OCI-LY7 (cell line): ENCODE measurements around the gene WDR54. TPM values are rescaled to one million over a fixed set of nuclear protein-coding genes. Genes with fewer than 3 reads are reported as not detected.

Experiments used
- BruUV-seq: library from RNA; stranded (reverse); fragments of 400-500 nt; replicated peaks from 2 replicates; lab custom pipeline; 2021; lab: Mats Ljungman, UMichigan
- CTCF ChIA-PET: fragments of 300-600 bp; sonication (Branson Sonifier 250); formaldehyde crosslinking; loops from one replicate; lab custom pipeline; 2022; ENCODE audit warnings: antibody characterized with exemption; ENCODE audit not compliant: unreplicated experiment; lab: Charles Lee
- POLR2A ChIA-PET: fragments of 300-600 bp; sonication (Branson Sonifier 250); formaldehyde crosslinking; loops from one replicate; lab custom pipeline; 2022; ENCODE audit warnings: antibody characterized with exemption; lab: Charles Lee
- DNase-seq: peaks from one replicate; pipeline ENCODE4 v3.0.0-alpha.2; 2015; ENCODE audit warnings: low spot score
- H2AFZ ChIP-seq: fragments of 200-600 bp; sonication (generic), shearing (Covaris generic); 2 replicates; pipeline ENCODE4 v1.6.1; 2014; ENCODE audit warnings: mild to moderate bottlenecking, antibody characterized with exemption, low read length, moderate library complexity
- H3K27ac ChIP-seq: fragments of 200-600 bp; sonication (generic); 2 replicates; pipeline ENCODE4 v1.5.1; 2014; ENCODE audit warnings: mixed run types, low read depth, mild to moderate bottlenecking, moderate library complexity, low read length, inconsistent platforms; ENCODE audit not compliant: poor library complexity, severe bottlenecking
- H3K36me3 ChIP-seq: fragments of 200-600 bp; sonication (generic); 2 replicates; pipeline ENCODE4 v1.6.1; 2014; ENCODE audit warnings: mild to moderate bottlenecking, antibody characterized with exemption, low read length, moderate library complexity, mixed read lengths; ENCODE audit not compliant: insufficient read depth
- H3K4me1 ChIP-seq: fragments of 200-600 bp; sonication (generic); 2 replicates; pipeline ENCODE4 v1.5.1; 2014; ENCODE audit warnings: mild to moderate bottlenecking, low read length; ENCODE audit not compliant: insufficient read depth, poor library complexity, severe bottlenecking
- H3K4me2 ChIP-seq: fragments of 200-600 bp; sonication (generic); 2 replicates; pipeline ENCODE4 v1.6.1; 2014; ENCODE audit warnings: mild to moderate bottlenecking, low read length
- H3K4me3 ChIP-seq: fragments of 200-600 bp; sonication (generic); 2 replicates; pipeline ENCODE4 v1.5.1; 2014; ENCODE audit warnings: mild to moderate bottlenecking, low read depth, low read length; ENCODE audit not compliant: poor library complexity, severe bottlenecking
- H3K79me2 ChIP-seq: fragments of 200-600 bp; sonication (generic); 2 replicates; pipeline ENCODE4 v1.6.1; 2016; ENCODE audit warnings: low read depth, mild to moderate bottlenecking, low read length, moderate library complexity, mixed read lengths; ENCODE audit not compliant: insufficient read depth
- H3K9me2 ChIP-seq: fragments of 200-600 bp; sonication (generic); 2 replicates; pipeline ENCODE4 v1.6.1; 2016; ENCODE audit warnings: mild to moderate bottlenecking, low read length, mixed read lengths; ENCODE audit not compliant: insufficient read depth
- H3K9me3 ChIP-seq: fragments of 200-600 bp; sonication (generic); 2 replicates; pipeline ENCODE4 v1.6.1; 2014; ENCODE audit warnings: mild to moderate bottlenecking, mixed run types, low read length, mixed read lengths
- H4K20me1 ChIP-seq: fragments of 200-600 bp; sonication (generic); 2 replicates; pipeline ENCODE4 v1.6.1; 2014; ENCODE audit warnings: mild to moderate bottlenecking, antibody characterized with exemption, low read length, moderate library complexity, mixed read lengths; ENCODE audit not compliant: insufficient read depth
- EZH2phosphoT487 ChIP-seq: fragments of 200-600 bp; sonication (generic); IDR thresholded peaks from 2 replicates; pipeline ENCODE4 v1.6.1; 2018; ENCODE audit warnings: low read depth, borderline replicate concordance, mild to moderate bottlenecking, mixed run types, antibody characterized with exemption, low read length, moderate library complexity, mixed read lengths
- intact Hi-C: fragments of 100-400 bp; cut with micrococcal nuclease; formaldehyde crosslinking; loops from one replicate; pipeline ENCODE4 v1.10.0; 2022; ENCODE audit not compliant: unreplicated experiment
- total RNA-seq, 2 experiments: library from RNA; depleted of rRNA in 1 of 2; stranded (reverse); fragments of >200 nt in 1 of 2; shearing (Covaris generic) in 1 of 2; gene quantifications; 2 replicates each; pipeline ENCODE4 v1.2.3, GENCODE V29; 2014 to 2022
- TF ChIP-seq, protein P1 (sequence below): fragments of 200-600 bp; sonication (generic); conservative IDR thresholded peaks from 2 replicates; pipeline ENCODE4 v1.5.1; 2014; ENCODE audit warnings: mild to moderate bottlenecking, antibody characterized with exemption, low read length, moderate library complexity, mixed read lengths

WDR54 gene
- total RNA-seq, 2 experiments from 2014 or later = 64.7 to 89.5 TPM

DNA sequence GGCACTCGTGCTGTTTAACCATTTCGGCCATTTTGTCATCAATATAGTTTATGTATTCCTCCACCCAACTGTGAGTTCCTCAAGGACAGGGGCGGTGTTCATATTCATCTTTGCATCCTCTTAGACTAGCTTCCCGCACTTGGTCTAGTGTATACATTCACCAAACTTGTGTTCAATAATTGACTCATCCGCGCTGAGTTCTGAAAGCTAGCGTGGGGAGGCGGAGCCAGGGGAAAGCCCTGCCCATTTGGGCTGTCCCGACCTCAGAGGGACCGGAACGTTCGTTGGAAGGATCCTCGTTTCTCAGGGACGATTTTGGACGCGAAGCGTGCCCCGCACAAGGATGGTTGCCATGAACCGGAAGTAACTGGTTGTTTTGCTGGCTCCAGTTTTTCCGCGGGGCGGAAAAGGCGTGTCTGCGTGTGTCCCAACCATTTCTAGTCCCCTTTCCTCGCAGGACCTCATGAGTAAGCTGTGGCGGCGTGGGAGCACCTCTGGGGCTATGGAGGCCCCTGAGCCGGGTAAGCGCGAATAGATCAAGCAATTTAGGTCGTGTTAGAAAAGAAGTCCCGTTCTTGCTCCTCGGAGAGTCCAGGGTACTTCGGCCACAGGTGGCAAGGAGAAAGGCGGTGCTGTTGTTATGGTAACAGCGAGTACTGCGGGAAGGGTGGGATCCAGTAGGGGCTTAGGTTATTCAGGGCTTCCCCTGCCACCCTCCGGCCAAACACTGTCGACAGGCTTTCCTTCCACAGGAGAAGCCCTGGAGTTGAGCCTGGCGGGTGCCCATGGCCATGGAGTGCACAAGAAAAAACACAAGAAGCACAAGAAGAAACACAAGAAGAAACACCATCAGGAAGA, 33.4 kb downstream of the WDR54 start, which contains the start of gene INO80B:
INO80B (plus strand) TSS at position 434 of the 858 bp plus-strand sequence; CDS start at position 464, 30 bp downstream.
- H3K9me2 ChIP-seq = no peaks in the 10 kb centered on the region
- peak within 1 kb of the TSS; percentile 88 for H3K4me2 ChIP-seq
- no peaks in the 10 kb centered on the region for H3K9me3 ChIP-seq
- peak; percentile 99 for DNase-seq
- BruUV-seq = TSS peak; percentile 61
- H3K27ac ChIP-seq = peak within 1 kb of the TSS; percentile 92
- H3K79me2 ChIP-seq = peaks cover 22% of the 10 kb centered on the region
- CTCF ChIA-PET = interaction anchor here (0.5 to 0.9 kb wide), 3 partner anchors 24 to 34 kb away, joined by 3 to 4 read pairs (median 3); partner anchors contain the start of genes C2orf81, CCDC142, TTC31 and WDR54
- TF ChIP-seq, protein P1, sequence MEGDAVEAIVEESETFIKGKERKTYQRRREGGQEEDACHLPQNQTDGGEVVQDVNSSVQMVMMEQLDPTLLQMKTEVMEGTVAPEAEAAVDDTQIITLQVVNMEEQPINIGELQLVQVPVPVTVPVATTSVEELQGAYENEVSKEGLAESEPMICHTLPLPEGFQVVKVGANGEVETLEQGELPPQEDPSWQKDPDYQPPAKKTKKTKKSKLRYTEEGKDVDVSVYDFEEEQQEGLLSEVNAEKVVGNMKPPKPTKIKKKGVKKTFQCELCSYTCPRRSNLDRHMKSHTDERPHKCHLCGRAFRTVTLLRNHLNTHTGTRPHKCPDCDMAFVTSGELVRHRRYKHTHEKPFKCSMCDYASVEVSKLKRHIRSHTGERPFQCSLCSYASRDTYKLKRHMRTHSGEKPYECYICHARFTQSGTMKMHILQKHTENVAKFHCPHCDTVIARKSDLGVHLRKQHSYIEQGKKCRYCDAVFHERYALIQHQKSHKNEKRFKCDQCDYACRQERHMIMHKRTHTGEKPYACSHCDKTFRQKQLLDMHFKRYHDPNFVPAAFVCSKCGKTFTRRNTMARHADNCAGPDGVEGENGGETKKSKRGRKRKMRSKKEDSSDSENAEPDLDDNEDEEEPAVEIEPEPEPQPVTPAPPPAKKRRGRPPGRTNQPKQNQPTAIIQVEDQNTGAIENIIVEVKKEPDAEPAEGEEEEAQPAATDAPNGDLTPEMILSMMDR = 0 out of 2 replicates have a peak, but pooled peaks have one; percentile 31
- no peak for TF ChIP-seq EZH2phosphoT487
- POLR2A ChIA-PET = interaction anchor here (0.5 to 3.1 kb wide), 10 partner anchors 12 to 63 kb away, joined by 3 to 13 read pairs (median 3); partner anchors contain the start of genes C2orf81, RTKN and WDR54
- peak within 1 kb of the TSS; percentile 90 for H2AFZ ChIP-seq
- peaks cover 46% of the 10 kb centered on the region for H3K4me1 ChIP-seq
- intact Hi-C loops = loop anchor here (1.0 to 2.0 kb wide), 2 partner anchors 34 to 1220 kb away; partner anchors contain the start of genes C2orf81, CCT7 and WDR54
- no peaks in the 10 kb centered on the region for H4K20me1 ChIP-seq
- peak within 1 kb of the TSS; percentile 98 for H3K4me3 ChIP-seq
- peaks cover 7% of the 10 kb centered on the region; the same call in 1 of the 2 replicates for H3K36me3 ChIP-seq

DNA sequence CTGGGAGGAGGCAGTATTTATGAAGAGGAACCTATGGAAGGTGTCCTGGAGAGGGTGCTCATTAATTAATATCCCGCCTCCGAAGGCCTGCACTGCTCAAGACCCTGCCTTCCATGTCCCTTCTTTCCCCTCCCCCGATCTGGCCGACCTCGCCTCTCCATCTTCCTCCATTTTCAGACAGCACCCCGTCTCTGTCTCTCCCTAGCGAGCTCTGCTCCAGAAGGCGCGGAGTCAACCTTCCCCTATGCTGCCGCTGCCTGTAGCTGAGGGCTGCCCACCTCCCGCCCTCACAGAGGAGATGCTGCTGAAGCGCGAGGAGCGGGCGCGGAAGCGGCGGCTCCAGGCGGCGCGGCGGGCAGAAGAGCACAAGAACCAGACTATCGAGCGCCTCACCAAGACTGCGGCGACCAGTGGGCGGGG, 35.6 kb downstream of the WDR54 start:
- peak overlapping the region; percentile 83 for H3K4me2 ChIP-seq
- intact Hi-C loops = loop anchor here (1.0 kb wide), 2 partner anchors 26 to 72 kb away; partner anchors contain the start of genes AUP1, HTRA2 and TTC31
- H3K9me3 ChIP-seq = no peaks in the 10 kb centered on the region
- H3K79me2 ChIP-seq = peaks cover 22% of the 10 kb centered on the region
- peak overlapping the region; percentile 98 for H3K4me3 ChIP-seq
- peak overlapping the region; percentile 92 for H3K27ac ChIP-seq
- H3K9me2 ChIP-seq = no peaks in the 10 kb centered on the region
- no peaks in the 10 kb centered on the region for H4K20me1 ChIP-seq
- ChIA-PET CTCF (interaction anchor here (0.8 kb wide), 1 partner anchor 22 kb away, joined by 5 read pairs; no protein-coding TSS in a partner anchor), POLR2A (interaction anchor here (0.5 to 3.1 kb wide), 12 partner anchors 8 to 276 kb away, joined by 3 to 25 read pairs (median 4); partner anchors contain the start of genes CCDC142, MOGS, MRPL53 and RTKN)
- no peak for TF ChIP-seq EZH2phosphoT487
- TF ChIP-seq, protein P1 = no peak
- no peak for DNase-seq
- H3K4me1 ChIP-seq = peaks cover 41% of the 10 kb centered on the region
- BruUV-seq = no TSS peak
- H3K36me3 ChIP-seq = peaks cover 23% of the 10 kb centered on the region
- no peak overlapping the region for H2AFZ ChIP-seq
